GM18499 (cell line): ENCODE measurements around the gene SPTBN4.
"Not testable (repeated sequence)": the region's sequence is repeated elsewhere in the genome, so short reads cannot be mapped to it uniquely, and the experiment has no call there.

ENCODE experiments used
- ATAC-seq: cut with Tn5 transposase; IDR thresholded peaks from one replicate; pipeline ENCODE4 v1.9.1; 2021; ENCODE audit warnings: moderate number of reproducible peaks; ENCODE audit not compliant: insufficient read depth, unreplicated experiment

SPTBN4 gene

DNA sequence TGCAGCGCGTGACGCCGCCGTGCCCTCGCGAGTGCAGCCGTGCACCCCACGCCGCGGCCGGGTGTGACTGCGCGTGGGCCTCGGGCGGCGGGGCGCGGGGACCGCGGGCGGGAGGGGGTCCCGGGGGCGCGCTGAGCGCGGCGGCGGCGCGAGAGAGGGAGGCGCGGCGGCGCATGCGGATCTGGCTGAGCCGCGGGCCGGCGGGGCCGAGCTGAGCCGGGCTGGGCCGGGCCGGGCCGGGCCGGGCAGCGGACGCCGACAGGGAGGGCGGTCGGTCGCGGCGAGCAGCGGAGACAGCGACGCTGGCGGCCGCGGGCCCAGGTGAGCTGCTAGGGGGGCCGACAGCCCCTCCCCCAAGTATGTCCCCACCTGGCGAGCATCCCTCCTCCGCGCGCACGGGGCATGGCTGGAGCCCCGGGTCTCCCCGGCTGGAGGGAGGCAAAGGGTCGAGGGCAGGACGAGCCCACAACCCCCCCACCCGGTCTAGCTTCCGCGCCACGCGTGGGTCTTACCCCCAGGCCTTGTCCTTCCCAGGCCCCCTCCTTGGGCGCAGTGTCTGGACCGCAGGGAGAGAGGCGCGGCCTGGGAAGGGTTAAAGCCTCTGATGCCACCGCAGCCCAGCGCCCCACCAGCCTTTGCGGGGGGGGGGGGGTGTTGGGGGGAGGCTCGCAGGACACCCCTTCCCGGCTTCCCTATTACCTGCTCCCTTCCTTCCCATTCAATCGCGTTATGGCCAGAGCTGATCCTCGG, at the start of gene SPTBN4:
TSS of gene SPTBN4 (plus strand) at position 17 of the 750 bp plus-strand sequence. CDS start 5,621 bp downstream, outside the sequence.
- ATAC-seq = no peak

DNA sequence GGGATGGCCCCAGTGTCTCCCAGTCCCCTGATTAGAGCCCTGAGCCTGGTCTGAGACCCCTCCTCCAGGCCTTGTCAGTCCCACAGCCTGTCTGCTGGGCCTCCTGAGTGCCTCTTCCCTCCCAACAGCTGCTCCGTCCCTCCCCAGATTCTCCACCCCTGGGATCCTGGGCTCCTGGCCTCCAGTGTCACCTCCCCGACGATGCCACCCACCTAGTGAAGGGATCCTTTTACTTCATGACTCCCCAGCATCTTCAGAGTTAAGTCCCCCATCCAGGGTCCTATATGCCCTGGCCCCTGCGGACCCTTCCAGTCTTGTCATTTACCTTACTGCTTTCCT, 49.2 kb upstream of the SPTBN4 start:
- no peak for ATAC-seq

DNA sequence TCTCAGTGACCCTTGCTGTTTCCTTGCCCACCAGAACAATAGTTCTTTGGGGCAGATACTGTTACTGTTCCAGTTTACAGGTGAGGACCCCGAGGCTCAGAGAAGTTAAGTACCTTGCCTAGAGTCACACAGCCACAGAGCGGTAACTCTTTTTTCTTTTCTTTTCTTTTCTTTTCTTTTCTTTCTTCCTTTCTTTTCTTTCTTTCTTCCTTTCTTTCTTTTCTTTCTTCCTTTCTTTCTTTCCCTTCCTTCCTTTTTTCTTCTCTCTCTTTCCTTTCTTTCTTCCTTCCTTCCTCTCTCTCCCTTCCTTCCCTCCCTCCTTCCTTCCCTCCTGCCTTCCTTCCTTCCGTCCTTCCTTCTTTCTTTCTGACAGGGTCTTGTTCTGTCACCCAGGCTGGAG, 48.8 kb upstream of the SPTBN4 start:
- ATAC-seq = no peak

DNA sequence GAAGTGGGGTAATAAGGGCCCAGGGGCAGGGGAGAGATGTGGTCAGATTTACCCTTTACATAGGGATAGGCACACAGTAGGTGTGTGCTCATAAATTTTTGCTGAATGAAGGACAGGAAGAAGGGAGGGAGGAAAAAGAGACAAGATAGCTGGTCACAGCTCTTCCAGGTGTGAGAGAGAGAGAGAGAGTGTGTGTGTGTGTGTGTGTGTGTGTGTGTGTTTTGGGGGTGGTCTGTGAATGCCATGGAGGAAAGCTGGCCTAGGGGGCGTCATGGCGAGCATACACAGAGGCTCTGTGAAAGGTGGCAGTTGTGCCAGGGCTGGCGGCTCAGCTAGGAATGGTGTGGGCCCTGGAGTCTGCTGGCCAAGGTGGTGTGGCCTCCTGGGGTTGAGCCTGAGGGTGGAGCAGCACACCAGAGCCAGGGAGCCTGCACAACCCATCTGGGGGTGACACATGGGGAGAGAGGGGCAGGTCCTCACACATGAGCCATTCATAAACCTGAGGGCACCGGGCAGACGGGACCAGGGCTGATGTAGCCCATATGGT, 47.7 kb upstream of the SPTBN4 start:
- ATAC-seq = no peak

DNA sequence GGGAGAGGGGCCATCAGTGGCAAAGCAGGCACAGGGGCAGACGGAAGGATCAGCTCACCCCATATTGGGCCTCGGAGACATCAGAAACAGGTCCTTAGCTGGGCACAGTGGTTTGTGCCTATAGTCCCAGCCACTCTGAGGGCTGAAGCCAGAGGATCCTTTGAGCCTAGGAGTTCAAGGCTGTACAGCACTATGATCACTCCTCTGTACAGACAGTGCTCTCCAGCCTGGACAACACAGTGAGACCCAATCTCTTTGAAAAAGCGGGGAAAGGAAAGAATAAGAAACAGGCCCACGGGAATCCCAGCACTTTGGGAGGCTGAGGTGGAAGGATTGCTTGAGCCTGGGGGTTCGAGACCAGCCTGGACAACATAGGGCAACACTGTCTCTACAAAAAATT, 47.0 kb upstream of the SPTBN4 start:
- no peak for ATAC-seq

GRCh38 chr19:40420451-40420765, 46.4 kb upstream of the SPTBN4 start:
- ATAC-seq = no peak

GRCh38 chr19:40420766-40421765, 45.7 kb upstream of the SPTBN4 start:
- no peak for ATAC-seq

DNA sequence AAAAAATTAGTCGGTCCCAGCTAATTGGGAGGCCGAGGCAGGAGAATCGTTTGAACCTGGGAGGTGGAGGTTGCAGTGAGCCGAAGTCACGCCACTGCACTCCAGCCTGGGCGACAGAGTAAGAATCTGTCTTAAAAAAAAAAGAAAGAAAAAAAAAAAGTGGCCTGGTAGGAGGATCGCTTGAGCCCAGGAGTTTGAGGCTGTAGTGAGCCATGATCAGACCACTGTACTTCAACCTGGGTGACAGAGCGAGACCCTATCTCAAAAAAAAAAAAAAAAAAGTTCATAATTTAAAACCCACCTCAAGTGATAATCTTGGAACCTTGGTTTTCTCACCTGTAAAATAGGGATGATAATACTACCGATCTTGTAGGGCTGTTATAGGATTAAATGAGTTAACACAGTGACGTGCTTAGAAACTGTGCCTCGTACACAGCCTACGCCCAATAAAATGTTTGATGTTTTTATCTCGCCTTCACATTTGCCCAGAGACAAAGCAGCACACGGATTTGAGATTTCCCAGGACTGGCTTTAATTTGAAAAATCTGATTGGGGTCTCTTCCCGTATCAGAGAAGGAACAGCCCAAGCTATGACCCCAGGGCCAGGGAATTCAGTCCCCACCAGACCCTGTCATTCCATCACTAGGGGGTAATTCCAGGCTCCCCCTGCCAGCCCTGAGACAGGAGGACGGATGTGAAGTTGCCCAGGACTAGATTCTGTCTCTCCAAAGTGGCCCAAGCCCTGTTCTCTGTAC, 44.6 kb upstream of the SPTBN4 start:
- ATAC-seq = no peak

- no peak for ATAC-seq
These were observed 43.8 kb upstream of the SPTBN4 start for GRCh38 chr19:40422748-40423566.

- ATAC-seq = no peak
These were observed 42.9 kb upstream of the SPTBN4 start for GRCh38 chr19:40423938-40424337.

- ATAC-seq = no peak
These were observed 42.0 kb upstream of the SPTBN4 start for GRCh38 chr19:40424637-40425449.

DNA sequence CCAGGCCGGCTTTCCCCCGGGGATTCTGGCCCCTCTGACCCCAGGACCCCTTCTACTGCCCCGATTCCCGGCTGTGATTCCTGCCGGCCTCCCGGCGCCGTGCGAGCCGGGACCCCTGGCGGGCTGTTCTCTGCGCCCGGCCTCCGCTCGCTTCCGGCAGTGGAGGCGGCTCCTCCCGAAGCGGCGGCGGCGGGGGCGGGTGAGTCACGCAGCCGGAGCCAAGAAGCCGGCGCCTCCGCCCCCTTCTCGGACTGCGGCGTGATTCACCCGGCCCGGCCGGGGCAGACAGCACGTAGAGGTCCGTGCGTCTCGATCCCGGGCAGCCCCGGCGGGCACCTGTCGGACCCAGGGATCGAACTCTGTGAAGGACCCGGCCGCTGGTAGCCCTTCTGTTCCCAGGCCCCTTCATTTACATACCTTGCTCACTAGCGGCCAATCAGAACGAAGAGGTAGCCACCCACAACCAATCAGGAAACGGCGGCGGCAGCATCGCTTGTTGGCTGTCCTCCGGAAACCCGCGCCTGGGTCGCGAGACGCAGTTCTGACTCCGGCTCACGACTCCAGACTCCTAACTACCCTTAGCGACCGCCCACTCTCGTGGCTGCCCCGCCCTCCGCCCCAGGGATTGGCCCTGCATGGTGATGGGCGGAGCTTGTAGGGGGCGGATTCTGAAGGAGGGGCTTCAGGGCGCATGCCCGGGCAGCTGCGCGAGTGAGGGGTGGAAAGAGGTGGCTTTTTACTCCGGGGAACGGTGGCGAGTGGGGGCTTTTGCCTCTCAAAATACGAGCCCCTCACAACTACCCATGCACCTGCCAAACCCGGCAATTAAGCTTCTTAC, 41.1 kb upstream of the SPTBN4 start, which contains the start of gene SERTAD1:
TSS of gene SERTAD1 (minus strand) at position 543 of the 838 bp plus-strand sequence. CDS start 2,446 bp downstream, outside the sequence.
- peak; percentile 60 for ATAC-seq

DNA sequence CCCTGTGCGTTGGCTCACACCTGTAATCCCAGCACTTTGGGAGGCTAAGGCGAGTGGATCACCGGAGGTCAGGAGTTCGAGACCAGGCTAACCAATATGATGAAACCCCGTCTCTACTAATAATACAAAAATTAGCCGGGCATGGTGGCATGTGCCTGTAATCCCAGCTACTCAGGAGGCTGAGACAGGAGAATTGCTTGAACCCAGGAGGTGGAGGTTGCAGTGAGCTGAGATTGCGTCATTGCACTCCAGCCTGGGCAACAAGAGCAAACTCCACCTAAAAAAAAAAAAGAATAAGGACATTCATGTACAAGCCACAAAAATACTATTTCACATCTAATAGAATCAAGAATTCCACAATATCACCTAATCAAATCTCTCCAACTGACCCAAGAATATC, 38.6 kb upstream of the SPTBN4 start:
- not testable (repeated sequence) for ATAC-seq

GRCh38 chr19:40430242-40430641, 36.6 kb upstream of the SPTBN4 start:
- not testable (repeated sequence) for ATAC-seq

DNA sequence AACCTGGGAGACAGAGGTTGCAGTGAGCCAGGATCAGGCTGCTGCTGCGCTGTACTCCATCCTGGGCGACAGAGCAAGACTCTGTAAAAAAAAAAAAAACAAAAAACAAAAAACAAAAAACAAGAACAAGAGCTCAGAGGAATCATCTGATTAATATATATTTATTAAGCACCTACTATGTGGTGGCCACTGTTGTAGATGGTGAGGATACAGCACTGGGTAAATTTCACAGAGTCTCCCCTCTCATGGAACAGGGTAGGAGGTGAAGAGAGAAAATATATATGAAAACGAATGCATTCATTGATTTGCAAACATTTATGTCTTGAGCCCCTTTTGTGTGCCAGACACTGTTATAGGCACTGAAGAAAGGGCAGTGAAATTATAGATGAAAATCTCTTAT, 35.1 kb upstream of the SPTBN4 start:
- ATAC-seq = no peak

GRCh38 chr19:40432760-40433159, 34.0 kb upstream of the SPTBN4 start:
- ATAC-seq = not testable (repeated sequence)

DNA sequence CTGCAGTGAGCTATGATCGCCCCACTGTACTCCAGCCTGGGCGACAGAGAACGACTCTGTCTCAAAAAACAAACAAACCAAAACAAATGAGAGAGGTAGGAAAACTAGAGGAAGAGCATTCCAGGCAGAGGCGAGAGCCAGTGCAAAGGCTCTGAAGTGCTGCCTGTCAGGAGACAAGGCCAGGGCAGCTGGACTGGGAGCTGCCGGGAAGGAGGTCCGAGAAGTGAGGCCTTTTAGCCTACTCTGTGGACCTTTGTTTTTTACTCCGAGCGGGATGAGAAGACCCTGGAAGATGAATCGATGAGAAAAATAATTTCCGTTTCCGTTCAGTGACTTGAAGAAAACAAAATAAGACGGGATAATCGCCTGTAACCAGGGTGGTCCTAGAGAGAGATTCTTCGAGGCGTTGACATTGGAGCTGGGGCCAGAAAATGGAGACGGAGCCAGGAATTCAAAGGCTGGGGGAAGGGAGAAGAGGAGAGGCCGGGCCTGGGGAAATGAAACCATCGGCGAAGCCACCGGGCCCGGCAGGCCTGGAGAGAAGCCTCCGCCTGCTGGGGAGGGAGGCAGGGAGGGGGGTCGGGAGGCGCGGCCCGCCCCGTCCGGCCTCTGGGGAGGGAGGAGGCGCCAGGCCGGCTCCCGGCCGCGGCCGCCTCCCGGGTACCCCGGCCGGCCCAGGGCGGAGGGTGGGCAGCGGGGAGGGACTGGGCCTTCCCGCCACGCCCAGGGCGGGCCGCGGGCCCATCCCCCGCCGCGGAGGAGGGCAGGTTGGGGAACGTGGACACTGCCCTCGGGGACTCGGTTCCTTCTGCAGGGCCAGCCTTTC, 33.2 kb upstream of the SPTBN4 start:
- ATAC-seq = no peak
